AG10803 (cell line): ENCODE measurements around the gene CASQ2.
A peak's percentile ranks its signal among the peaks of the same experiment; 100 is the strongest.

ENCODE experiments used
- DNase-seq: peaks from one replicate; pipeline ENCODE4 v3.0.0; 2010; ENCODE audit warnings: low read depth
- H3K4me3 ChIP-seq: 2 replicates; pipeline ENCODE4 v1.5.1; 2011; ENCODE audit warnings: mild to moderate bottlenecking, low read length, control low read depth
- CTCF ChIP-seq: conservative IDR thresholded peaks from 2 replicates; pipeline ENCODE4 v1.5.1; 2011; ENCODE audit warnings: mild to moderate bottlenecking, low read length, control low read depth, inconsistent platforms

CASQ2 gene

GRCh38 chr1:115719285-115719684 is 49.2 kb downstream of the CASQ2 start:
- no peak for TF ChIP-seq CTCF
- no peak overlapping the region for H3K4me3 ChIP-seq
- no peak for DNase-seq

- H3K4me3 ChIP-seq, result no peak overlapping the region
- TF ChIP-seq CTCF, result no peak
- peak; percentile 8 for DNase-seq
Observed at GRCh38 chr1:115718011-115718754, 50.3 kb downstream of the CASQ2 start.

DNA sequence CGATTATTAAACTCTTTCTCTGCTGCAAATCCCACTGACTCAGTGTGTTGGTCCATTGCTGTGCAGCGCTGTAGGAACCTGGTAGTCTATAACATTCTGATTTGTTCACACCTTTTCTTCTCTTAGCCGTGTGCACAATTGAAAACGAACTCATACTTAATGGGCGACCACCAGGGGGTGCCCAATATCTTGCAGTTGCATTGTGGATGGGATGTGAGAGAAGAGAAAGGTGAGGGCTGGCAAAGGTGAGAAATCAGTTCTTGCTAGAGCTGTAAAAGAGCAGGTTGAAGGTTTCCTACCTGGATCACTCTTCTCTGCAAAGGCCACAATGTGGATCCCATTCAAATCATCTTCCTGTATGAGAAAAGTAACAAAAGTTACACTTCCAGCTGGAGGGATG is 51.0 kb downstream of the CASQ2 start:
- TF ChIP-seq CTCF, result peak; percentile 47
- H3K4me3 ChIP-seq, result no peak overlapping the region
- DNase-seq, result peak; percentile 6

GRCh38 chr1:115714572-115715141 is 53.9 kb downstream of the CASQ2 start:
- no peak for TF ChIP-seq CTCF
- DNase-seq, result no peak
- H3K4me3 ChIP-seq, result no peak overlapping the region

DNA sequence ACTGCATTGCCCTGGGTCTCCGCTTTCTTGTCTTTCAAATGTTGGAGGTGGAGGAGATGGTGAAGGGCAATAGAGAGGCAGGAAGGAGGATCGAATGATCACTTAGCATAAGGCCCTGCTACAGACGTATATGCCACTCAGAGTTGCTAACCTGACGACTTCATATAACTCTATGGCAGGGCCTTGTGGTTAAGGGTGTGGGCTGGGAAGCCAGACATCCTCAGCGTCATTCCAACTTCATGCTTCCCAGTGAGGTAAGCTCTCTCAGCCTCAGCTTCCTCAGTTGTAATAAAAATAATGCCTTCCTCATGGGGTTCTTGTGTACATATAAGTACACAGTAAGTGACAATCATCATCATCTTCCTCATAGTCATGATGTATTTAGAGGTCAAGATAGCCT is 54.6 kb downstream of the CASQ2 start:
- no peak for DNase-seq
- no peak for TF ChIP-seq CTCF
- no peak overlapping the region for H3K4me3 ChIP-seq

GRCh38 chr1:115712911-115713609 is 55.5 kb downstream of the CASQ2 start:
- no peak for DNase-seq
- TF ChIP-seq CTCF, result no peak
- no peak overlapping the region for H3K4me3 ChIP-seq
